CMK (cell line): ENCODE measurements around the gene CD8B.
"Not testable (repeated sequence)": the region's sequence is repeated elsewhere in the genome, so short reads cannot be mapped to it uniquely, and the experiment has no call there.

Source experiments
- DNase-seq: peaks from one replicate; pipeline ENCODE4 v3.0.0-alpha.2; 2010; ENCODE audit warnings: low read depth

CD8B gene

DNA sequence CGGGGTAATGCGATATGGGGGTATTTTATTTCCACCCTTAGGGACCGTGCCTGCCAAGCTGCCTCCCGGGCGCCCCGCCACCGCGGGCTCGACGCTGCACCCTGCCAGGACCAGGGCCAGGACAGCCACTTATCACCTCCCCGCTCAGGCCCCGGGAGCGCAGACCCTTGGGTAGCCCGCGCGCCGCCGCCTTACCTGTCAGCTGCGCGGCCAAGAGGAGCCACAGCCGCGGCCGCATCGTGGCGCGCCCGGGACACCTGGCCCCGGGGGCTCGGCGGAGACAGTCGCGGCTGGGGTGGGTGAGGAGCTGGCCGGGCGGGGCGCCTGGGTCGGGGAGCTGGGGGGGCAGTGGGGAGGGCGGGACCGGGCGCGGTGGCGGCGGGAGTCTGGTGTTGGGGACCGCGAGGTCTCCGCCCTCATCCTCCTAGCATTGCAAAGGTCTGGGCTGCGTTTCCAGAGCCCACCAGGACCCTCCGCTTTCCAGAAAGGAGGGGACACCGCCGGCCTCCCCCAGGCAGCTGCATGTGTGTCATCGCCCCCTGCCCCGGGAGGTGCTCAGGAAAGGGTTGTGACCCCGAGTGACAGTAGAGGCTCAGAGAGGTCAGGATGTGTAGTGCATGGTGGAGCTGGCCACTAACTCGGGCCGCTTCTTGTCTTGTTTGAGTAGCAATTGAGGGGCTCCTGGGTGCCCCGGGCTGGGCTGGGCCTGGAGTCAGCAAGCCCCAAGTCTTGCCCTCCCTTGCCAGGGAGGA, at the start of gene CD8B:
TSS of gene CD8B (minus strand) at position 259 of the 752 bp plus-strand sequence. CDS start at position 238, 21 bp downstream.
- not testable (repeated sequence) for DNase-seq

GRCh38 chr2:86905868-86906267, 44.2 kb upstream of the CD8B start:
- DNase-seq = not testable (repeated sequence)

DNA sequence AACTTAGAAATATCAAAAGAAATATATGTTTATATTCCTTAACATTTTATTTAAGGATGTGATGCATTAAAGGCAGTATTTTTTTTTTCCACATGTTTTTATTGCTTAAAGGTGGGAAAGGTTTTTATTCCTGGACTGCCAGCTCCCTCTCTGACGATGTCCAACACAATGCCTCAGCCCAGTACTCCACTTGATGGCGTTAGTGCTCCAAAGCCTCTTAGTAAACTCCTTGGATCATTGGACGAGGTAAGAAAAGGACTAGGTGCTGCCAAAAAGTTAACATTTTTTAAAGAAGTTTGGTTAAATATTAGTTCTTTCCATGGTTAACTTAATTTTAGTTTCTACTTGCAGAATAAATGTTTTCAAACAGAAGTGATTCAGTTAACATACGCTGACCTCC, 39.0 kb upstream of the CD8B start:
- not testable (repeated sequence) for DNase-seq

- DNase-seq = not testable (repeated sequence)
These were observed 24.3 kb upstream of the CD8B start for GRCh38 chr2:86886026-86886425.

GRCh38 chr2:86882865-86883264, 21.2 kb upstream of the CD8B start:
- not testable (repeated sequence) for DNase-seq

GRCh38 chr2:86882118-86882665, 20.5 kb upstream of the CD8B start:
- not testable (repeated sequence) for DNase-seq

DNA sequence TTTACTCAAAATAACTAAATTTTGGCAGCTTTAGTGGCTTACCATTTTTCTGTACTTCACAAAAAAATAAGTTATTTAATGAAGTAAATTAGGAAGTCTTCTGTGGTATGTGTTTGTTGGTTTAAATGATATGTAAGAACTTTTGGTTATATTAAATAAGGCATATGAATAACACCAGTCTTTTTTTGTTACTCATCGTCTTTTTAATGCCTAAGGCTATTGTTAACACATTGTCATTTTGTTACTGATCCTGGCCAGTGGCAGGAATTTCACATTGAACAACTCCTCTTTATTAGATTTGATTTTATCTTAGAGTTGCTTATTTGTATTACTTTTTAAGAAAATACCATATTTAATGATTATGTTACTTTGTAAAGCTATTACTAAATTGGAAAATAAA, 17.3 kb upstream of the CD8B start:
- not testable (repeated sequence) for DNase-seq

DNA sequence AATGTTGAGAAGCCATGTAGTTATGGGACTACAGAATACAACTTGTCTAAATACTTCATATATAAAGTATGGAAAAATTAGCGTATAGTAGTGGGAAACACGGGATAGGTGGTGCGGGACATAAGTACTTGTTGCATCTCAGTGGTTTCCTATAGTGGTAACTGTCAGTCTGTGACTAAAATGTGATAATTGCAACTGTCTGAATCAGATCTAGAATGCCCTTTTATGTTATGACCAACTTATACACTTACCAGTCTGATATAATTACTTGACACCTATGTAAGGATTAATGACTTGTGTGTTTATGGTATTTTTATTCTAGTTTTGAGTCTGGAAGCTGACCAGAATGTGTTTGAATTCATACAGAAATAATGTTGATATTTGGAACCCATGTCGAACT, 9.3 kb upstream of the CD8B start:
- not testable (repeated sequence) for DNase-seq

DNA sequence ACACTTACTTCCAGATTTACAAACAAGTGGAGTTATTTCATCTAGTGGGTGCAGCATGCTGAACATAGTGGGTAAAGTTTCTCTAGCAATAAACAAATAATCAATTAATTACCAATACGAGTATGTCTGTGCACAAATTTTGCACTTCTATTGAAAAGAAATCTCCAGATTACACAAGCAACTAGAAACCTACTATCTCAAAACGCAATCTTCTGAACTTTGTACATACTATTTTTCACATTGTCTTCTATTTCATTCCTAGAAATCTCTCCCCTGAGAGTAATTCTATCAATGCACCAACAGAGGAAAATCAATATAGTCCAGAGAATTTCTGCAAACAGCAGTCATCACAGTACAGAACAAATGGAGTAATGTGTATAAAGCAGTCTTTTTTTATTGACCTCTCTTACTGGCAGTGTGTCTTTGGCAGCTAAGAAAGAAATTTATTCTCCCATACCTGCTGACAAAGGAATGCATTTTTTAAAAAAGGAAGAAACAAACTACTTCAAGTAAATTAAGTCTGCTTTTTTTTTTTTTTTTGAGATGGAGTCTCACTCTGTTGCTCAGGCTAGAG, 7.3 kb upstream of the CD8B start:
- not testable (repeated sequence) for DNase-seq

DNA sequence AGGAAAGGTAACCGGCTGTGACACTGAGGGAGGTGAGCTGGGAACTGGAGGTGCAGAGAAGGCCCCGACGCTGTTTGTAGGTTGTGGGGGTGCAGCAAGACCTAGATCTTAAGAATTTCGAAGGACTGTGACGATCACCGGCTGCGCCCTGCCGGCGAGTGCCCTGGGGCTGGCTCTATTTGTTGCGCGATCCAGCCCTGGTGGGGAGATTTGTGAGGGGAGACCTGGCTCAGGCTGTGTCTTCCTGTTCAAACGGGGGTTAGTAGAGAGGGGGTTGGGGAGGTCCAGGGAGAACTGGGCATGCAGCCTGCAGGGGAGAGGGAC, 656 bp upstream of the CD8B start:
- DNase-seq = not testable (repeated sequence)

DNA sequence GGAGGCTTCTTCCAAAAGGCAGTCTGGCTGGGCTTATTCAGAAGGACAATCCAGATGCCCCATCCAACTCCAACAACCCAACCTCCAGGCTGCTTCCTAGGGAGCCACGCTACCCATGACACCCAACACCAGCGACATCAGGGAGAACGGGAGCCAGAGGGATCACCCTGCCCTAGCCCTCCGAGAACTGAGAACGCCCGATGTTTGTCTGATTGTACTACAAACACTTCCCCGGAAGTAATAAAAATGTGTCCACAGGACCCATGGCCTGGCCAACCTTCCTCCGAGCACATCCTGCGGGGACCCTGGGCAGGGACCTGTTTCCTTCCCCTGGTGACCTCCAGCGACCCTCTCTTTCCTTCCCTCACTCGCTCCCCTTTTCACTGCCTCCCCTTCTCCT, 511 bp downstream of the CD8B start:
- not testable (repeated sequence) for DNase-seq

DNA sequence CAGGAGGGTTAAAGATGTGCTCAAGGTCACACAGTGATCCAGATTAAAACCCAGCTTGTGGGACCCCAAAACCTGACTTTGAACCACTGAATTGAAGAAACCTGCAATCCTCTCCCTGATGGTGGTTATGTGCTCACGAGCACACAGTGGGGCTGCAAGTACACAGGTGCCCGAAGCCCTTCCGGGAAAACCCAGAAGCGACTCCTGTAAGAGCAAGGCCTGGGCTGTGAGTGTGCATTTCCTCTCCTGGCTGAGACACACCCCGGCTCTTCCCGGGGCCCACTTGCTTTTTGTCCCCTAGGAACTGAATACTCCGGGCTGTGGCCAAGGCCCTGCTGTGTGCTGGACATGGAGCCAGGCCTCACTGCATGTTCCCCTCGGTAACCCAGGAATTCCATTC, 1.1 kb downstream of the CD8B start:
- not testable (repeated sequence) for DNase-seq

DNA sequence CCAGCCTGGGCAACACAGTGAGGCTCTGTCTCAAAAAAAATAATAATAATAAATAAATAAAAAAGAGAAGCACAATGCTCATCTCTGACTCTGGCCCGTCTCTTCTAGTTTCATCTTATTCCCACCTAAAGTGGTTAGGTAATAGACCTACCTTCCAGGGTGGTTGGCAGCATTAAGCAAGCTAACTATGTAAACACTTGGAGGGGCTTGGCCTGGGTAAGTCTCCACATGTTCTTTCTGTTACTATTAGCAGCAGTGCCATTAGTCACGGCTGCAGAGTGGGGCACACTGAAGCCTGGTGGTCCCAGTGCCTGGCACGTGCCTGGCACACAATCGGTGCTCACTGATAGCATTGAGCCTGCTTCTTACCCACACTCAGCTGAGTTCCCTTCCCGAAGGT, 4.0 kb downstream of the CD8B start:
- not testable (repeated sequence) for DNase-seq

- DNase-seq = not testable (repeated sequence)
These were observed 5.2 kb downstream of the CD8B start for GRCh38 chr2:86856498-86856897.

- not testable (repeated sequence) for DNase-seq
These were observed 5.7 kb downstream of the CD8B start for GRCh38 chr2:86855981-86856380.

- DNase-seq = not testable (repeated sequence)
These were observed 10.1 kb downstream of the CD8B start for GRCh38 chr2:86851581-86851980.

GRCh38 chr2:86842607-86843234, 19.0 kb downstream of the CD8B start:
- not testable (repeated sequence) for DNase-seq

- not testable (repeated sequence) for DNase-seq
These were observed 20.4 kb downstream of the CD8B start for GRCh38 chr2:86841330-86841729.

GRCh38 chr2:86839871-86840548, 21.7 kb downstream of the CD8B start:
- not testable (repeated sequence) for DNase-seq

- not testable (repeated sequence) for DNase-seq
These were observed 22.2 kb downstream of the CD8B start for GRCh38 chr2:86839455-86839854.

DNA sequence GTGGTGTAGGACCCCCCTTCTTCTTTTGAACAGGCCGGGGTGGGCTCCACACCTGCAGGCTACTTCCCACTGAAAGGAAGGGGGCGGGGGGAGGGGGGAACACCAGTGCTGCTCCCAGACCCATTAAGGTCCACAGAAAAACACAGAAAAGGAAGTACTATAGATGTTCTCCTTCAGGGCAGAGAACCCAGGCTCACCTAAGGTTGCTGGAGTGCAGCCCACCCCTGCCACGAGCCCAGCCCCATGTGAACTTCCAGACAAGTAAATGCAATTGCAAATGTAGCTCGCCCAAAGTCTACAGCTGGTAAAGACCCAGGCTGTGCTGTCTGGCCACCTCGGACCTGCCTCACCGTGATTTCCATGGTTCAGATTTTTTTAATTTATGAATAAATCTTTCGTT, 24.0 kb downstream of the CD8B start:
- not testable (repeated sequence) for DNase-seq
